ENCODE measurements around the gene DEFB131B. TPM values are rescaled to one million over a fixed set of nuclear protein-coding genes. Genes with fewer than 3 reads are reported as not detected.
"Not testable (repeated sequence)": the region's sequence is repeated elsewhere in the genome, so short reads cannot be mapped to it uniquely, and the experiment has no call there.

DEFB131B gene
- polyA plus RNA-seq, 3 donors from 2014 or later, result not detected

DNA sequence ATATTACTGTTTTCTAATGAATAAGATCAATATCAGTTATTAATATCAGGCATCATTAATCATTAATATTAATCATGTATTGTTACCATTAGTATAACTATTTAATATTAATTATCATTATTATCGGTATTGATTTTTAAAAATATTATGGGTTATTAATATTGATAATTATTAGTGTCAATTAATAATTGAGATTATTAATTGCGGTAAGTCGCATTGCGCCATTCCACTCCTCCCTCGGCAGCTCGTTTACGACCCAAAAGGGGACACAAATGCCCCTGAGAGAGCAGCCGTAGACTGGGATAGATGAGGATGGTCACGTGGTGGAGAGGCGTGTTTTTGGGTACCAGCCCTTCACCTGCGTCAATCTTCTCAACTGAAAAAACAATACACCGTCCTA, 7.6 kb downstream of the DEFB131B start:
- H3K27me3 Mint-ChIP-seq (ENCODE audit: low read depth in 3 of 3); H3K4me3 Mint-ChIP-seq; H3K36me3 Mint-ChIP-seq; H3K4me1 Mint-ChIP-seq; H3K27ac Mint-ChIP-seq; H3K9me3 Mint-ChIP-seq; DNase-seq: not testable (repeated sequence)

- not testable (repeated sequence) for H3K27me3 Mint-ChIP-seq (ENCODE audit: low read depth in 3 of 3); H3K4me3 Mint-ChIP-seq; H3K9me3 Mint-ChIP-seq; H3K4me1 Mint-ChIP-seq; DNase-seq; H3K27ac Mint-ChIP-seq; H3K36me3 Mint-ChIP-seq
Measured at GRCh38 chr11:71888335-71889010, 10.2 kb downstream of the DEFB131B start.

GRCh38 chr11:71889181-71889872, 11.1 kb downstream of the DEFB131B start:
- H3K9me3 Mint-ChIP-seq; DNase-seq; H3K27ac Mint-ChIP-seq; H3K4me3 Mint-ChIP-seq; H3K27me3 Mint-ChIP-seq (ENCODE audit: low read depth in 3 of 3); H3K4me1 Mint-ChIP-seq; H3K36me3 Mint-ChIP-seq: not testable (repeated sequence)

DNA sequence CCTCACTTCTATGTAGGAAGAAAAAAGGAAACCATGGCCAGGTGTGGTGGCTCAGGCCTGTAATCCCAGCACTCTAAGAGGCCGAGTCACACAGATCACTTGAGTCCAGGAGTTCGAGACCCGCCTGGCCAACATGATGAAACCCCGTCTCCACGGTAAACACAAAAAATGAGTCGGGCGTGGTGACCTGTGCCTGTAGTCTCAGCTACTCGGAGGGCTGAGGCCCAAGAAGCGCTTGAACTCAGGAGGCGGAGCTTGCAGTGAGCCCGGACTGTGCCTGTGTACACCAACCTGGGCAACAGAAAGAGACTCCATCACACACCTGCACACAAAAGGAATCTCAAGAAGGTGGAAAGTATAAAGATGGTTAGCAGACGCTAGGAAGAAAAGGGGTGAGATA, 17.7 kb downstream of the DEFB131B start:
- Mint-ChIP-seq H3K9me3 (peaks cover 0 to 7% (median 0%) of the 10 kb centered on the region in 6 donors), H3K4me1 (no peaks in the 10 kb centered on the region), H3K4me3 (no peak overlapping the region), H3K36me3 (peaks cover 21 to 27% (median 26%) of the 10 kb centered on the region in 3 donors), H3K27ac (no peak overlapping the region), H3K27me3 (ENCODE audit: low read depth in 3 of 3) (peaks cover 0 to 4% (median 0%) of the 10 kb centered on the region in 3 donors)
- no peak for DNase-seq

DNA sequence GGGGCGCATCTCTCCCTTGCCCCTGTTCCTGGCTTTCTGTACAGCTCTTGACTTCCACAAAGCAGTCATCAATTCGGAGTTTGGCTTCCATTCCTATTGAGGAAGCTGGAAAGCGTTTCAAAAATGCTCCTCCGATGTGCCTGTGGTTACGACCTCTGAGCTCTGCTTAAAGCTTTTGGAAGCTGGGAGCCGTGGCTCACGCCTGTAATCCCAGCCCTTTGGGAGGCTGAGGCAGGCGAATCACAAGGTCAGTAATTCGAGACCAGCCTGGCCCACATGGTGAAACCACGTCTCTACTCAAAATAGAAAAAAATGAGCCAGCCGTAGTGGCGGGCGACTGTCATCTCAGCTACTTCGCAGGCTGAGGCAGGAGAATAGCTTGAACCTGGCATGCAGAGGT, 22.9 kb downstream of the DEFB131B start:
- not testable (repeated sequence) for H3K27ac Mint-ChIP-seq; H3K4me1 Mint-ChIP-seq; H3K4me3 Mint-ChIP-seq; H3K27me3 Mint-ChIP-seq (ENCODE audit: low read depth in 3 of 3); DNase-seq; H3K9me3 Mint-ChIP-seq
- peaks cover 15 to 27% (median 20%) of the 10 kb centered on the region in 3 donors for H3K36me3 Mint-ChIP-seq

DNA sequence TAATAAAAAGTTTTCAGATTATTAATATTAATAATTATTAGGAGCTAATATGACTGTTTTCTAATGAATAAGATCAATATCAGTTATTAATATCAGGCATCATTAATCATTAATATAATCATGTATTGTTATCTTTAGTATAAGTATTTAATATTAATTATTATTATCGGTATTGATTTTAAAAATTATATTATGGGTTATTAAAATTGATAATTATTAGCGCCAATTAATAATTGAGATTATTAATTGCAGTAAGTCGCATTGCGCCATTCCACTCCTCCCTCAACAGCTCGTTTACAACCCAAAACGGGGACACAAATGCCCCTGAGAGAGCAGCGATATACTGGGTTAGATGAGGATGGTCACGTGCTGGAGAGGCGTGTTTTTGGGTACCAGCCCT, 30.0 kb downstream of the DEFB131B start:
- no peaks in the 10 kb centered on the region for H3K27me3 Mint-ChIP-seq (ENCODE audit: low read depth in 3 of 3)
- no peaks in the 10 kb centered on the region for H3K4me1 Mint-ChIP-seq
- H3K36me3 Mint-ChIP-seq, result peaks cover 11 to 36% (median 19%) of the 10 kb centered on the region in 3 donors
- no peak overlapping the region for H3K4me3 Mint-ChIP-seq
- no peaks in the 10 kb centered on the region for H3K9me3 Mint-ChIP-seq
- DNase-seq, result no peak
- no peak overlapping the region for H3K27ac Mint-ChIP-seq

DNA sequence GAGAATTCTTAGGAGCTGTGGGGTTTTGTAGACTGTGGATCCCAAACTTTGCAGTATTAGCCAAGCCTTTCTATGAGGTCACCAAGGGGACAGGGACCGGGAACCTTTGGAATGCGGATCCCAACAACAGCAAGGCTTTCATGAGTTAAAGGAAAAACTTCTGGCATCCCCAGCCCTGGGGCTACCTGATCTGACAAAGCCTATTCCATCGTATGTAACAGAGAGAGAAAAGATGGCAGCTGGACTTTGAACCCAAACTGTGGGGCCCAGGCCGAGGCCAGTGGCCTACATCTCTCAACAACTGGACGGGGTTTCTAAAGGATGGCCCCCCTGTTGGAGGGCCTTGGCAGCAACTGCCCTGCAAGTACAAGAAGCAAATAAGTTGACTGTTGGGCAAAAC, 32.5 kb downstream of the DEFB131B start:
- not testable (repeated sequence) for H3K4me3 Mint-ChIP-seq; DNase-seq; H3K27me3 Mint-ChIP-seq (ENCODE audit: low read depth in 3 of 3); H3K9me3 Mint-ChIP-seq; H3K27ac Mint-ChIP-seq; H3K4me1 Mint-ChIP-seq
- H3K36me3 Mint-ChIP-seq, result peaks cover 17 to 46% (median 30%) of the 10 kb centered on the region in 3 donors

DNA sequence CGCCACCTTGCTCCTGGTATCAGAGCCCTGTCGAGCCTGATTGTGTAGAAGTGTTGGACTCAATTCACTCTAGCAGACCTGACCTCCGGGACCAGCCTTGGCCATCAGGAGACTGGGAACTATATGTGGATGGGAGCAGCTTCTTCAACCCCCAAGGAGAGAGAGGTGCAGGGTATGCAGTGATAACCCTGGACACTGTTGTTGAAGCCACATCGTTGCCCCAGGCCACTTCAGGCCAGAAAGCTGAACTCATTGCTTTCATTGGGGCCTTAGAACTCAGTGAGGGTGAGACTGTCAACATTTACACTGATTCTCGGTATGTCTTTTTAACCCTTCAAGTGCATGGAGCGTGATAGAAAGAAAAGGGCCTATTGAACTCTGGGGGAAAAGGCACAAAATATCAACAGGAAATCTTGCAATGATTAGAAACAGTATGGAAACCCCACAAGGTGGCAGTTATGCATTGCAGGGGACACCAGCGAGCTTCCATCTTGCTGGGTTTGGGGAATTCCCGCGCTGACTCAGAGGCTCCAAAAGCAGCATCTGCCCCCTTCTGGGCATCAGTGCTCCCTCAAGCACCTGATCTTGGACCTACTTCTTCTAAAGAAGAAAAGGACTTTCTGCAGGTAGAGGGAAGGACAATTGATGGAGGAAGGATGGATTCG, 33.2 kb downstream of the DEFB131B start:
- not testable (repeated sequence) for H3K9me3 Mint-ChIP-seq; H3K4me3 Mint-ChIP-seq; H3K4me1 Mint-ChIP-seq; H3K27me3 Mint-ChIP-seq (ENCODE audit: low read depth in 3 of 3); DNase-seq
- H3K36me3 Mint-ChIP-seq, result peaks cover 17 to 51% (median 33%) of the 10 kb centered on the region in 3 donors
- peak overlapping the region in 1 of 6 donors; percentile 43 for H3K27ac Mint-ChIP-seq

- DNase-seq, H3K27ac Mint-ChIP-seq: not testable (repeated sequence)
Measured at GRCh38 chr11:71911986-71912340, 33.7 kb downstream of the DEFB131B start.

DNA sequence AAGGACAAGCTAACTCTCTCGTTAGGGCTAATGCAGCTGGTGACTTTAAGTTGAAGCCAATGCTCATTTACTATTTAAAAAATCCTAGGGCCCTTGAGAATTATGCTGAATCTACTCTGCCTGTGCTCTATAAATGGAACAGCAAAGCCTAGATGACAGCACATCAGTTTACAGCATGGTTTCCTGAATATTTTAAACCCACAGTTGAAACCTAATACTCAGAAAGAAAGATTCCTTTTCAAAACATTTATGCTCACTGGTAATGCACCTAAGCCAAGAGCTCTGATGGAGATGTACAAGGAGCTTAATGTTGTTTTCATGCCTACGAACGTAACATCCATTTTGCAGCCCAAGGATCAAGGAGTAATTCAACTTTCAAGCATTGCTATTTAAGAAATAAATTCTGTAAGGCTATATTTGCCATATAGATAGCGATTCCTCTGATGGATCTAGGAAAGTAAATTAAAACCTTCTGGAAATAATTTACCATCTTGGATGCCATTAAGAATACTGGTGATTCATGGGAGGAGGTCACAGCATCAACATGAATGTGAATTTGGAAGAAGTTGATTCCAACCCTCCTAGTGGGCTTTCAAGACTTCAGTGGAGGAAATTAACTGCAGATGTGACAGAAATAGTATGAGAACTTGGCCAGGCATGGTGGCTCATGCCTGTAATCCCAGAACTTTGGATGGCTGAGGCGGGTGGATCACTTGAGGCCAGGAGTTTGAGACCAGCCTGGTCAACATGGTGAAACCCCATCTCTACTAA, 35.7 kb downstream of the DEFB131B start:
- Mint-ChIP-seq H3K36me3 (peaks cover 28 to 61% (median 33%) of the 10 kb centered on the region in 3 donors), H3K27me3 (ENCODE audit: low read depth in 3 of 3) (no peaks in the 10 kb centered on the region)

More at GRCh38 chr11:71911986-71912340, 33.7 kb downstream of the DEFB131B start:
- H3K27me3 Mint-ChIP-seq (ENCODE audit: low read depth in 3 of 3); H3K4me3 Mint-ChIP-seq; H3K9me3 Mint-ChIP-seq; H3K4me1 Mint-ChIP-seq: not testable (repeated sequence)
- peaks cover 17 to 54% (median 33%) of the 10 kb centered on the region in 3 donors for H3K36me3 Mint-ChIP-seq

GRCh38 chr11:71914617-71915189, 36.5 kb downstream of the DEFB131B start:
- no peak overlapping the region for H3K4me3 Mint-ChIP-seq
- no peaks in the 10 kb centered on the region for H3K9me3 Mint-ChIP-seq
- H3K27me3 Mint-ChIP-seq (ENCODE audit: low read depth in 3 of 3), result peaks cover 0 to 2% (median 0%) of the 10 kb centered on the region in 3 donors
- peaks cover 28 to 61% (median 33%) of the 10 kb centered on the region in 3 donors for H3K36me3 Mint-ChIP-seq
- H3K27ac Mint-ChIP-seq, result peak overlapping the region in 1 of 6 donors; percentile 38
- no peak for DNase-seq
- no peaks in the 10 kb centered on the region for H3K4me1 Mint-ChIP-seq

More for the DNA sequence above, 35.7 kb downstream of the DEFB131B start:
- H3K9me3 Mint-ChIP-seq, result no peaks in the 10 kb centered on the region
- DNase-seq, result no peak
- no peak overlapping the region for H3K4me3 Mint-ChIP-seq
- H3K4me1 Mint-ChIP-seq, result no peaks in the 10 kb centered on the region
- H3K27ac Mint-ChIP-seq, result no peak overlapping the region

DNA sequence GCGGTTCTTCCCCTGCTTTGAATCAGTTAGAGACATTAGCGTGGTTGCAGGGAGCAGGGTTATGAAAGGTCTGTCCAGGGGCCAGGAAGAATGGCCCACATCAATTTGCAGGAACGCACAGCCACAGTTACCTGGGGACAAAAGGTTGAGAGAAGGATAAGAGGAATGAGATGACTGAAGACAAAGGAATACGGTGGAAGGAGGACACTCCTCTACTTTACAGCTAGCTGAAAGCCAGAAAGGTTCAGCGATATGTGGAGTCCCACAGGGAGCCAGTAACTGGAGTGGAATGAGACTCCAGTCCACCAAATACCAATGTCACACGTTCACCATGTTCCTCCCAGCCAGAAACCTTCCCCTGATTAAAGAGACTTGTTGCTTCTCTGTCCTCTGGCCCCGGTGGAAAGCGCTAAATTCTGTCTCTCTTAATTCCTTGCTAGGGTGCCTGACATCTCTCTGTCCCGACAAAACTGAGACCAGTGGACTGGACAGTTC, 39.4 kb downstream of the DEFB131B start:
- Mint-ChIP-seq H3K4me3 (no peak overlapping the region), H3K4me1 (no peaks in the 10 kb centered on the region), H3K27ac (no peak overlapping the region), H3K9me3 (no peaks in the 10 kb centered on the region), H3K27me3 (ENCODE audit: low read depth in 3 of 3) (peaks cover 0 to 4% (median 0%) of the 10 kb centered on the region in 3 donors), H3K36me3 (peaks cover 21 to 45% (median 25%) of the 10 kb centered on the region in 3 donors)
- no peak for DNase-seq
